ENCODE data around the gene ARSK.
"Not testable (repeated sequence)": the region's sequence is repeated elsewhere in the genome, so short reads cannot be mapped to it uniquely, and the experiment has no call there.

ARSK gene

GRCh38 chr5:95621839-95622629 lies 67.1 kb downstream of the ARSK start:
- no peak for DNase-seq (ENCODE audit: low spot score)

GRCh38 chr5:95623706-95624105 lies 68.8 kb downstream of the ARSK start:
- DNase-seq (ENCODE audit: low spot score) = no peak

DNA sequence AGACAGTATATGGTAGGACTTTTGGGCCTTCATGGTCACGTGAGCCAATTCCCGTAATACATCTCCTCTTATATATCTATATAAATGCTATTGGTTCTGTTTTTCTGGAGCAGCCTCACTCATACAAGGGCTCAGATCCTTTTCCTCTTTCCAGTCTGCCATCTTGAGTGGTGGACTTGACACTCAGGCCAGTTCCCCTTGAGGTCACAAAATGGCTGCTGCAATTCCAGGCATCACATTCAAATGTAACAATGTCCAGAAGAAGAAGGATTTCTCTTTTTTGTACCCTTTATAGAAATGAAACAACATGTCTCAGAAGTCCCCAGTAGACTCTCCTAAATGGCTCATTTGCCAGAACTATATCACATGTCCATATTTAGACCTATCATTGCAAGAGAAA lies 69.5 kb downstream of the ARSK start:
- DNase-seq (ENCODE audit: low spot score) = no peak

- DNase-seq (ENCODE audit: low spot score) = no peak
These were observed 71.8 kb downstream of the ARSK start for GRCh38 chr5:95626701-95627100.

DNA sequence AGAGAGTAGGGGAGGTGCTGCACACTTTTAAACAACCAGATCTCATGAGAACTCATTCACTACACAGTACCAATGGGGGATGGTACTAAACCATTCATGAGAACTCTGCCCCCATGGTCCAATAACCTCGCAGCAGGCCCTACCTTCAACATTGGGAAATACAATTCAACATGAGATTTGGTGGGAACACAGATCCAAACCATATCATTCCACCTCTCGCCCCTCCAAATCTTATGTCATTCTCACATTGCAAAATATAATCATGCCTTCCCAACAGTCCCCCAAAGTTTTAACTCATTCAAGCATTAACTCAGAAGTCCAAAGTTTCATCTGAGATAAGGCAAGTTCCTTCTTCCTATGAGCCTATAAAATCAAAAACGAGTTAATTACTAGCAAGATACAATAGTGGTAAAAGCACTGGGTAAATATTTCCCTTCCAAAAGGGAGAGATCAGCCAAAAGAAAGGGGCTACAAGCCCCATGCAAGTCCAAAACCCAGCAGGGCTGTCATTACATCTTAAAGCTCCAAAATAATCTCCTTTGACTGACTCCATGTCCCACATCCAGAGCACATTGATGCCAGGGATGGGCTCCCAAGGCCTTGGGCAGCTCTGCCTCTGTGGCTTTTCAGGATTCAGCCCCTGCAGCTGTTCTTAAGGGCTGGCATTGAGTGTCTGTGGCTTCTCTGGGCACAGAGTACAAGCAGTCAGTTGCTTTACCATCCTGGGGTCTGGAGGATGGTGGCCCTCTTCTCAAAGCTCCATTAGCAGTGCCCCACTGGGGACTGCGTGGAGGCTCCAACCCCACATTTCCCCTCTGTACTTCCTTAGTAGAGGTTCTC lies 73.3 kb downstream of the ARSK start:
- no peak for DNase-seq (ENCODE audit: low spot score)

DNA sequence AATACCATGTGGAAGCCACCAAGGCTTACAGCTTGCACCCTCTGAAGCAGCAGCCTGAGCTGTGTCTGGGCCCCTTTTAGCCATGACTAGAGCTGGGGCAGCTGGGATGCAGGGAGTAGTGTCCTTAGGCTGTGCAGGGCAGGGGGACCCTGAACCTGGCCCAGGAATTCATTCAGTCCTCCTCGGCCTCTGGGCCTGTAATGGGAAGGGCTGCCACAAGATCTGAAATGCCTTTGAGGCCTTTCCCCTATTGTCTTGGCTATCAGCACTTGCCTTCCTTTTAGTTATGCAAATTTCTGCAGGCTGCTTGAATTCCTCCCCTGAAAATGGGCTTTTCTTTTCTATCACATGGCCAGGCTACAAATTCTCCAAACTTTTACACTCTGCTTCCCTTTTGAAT lies 74.0 kb downstream of the ARSK start:
- DNase-seq (ENCODE audit: low spot score) = no peak

GRCh38 chr5:95630394-95630917 lies 75.6 kb downstream of the ARSK start:
- no peak for DNase-seq (ENCODE audit: low spot score)

GRCh38 chr5:95631255-95631958 lies 76.5 kb downstream of the ARSK start:
- DNase-seq (ENCODE audit: low spot score) = peak; percentile 79

GRCh38 chr5:95631991-95632675 lies 77.2 kb downstream of the ARSK start:
- DNase-seq (ENCODE audit: low spot score) = peak; percentile 97

GRCh38 chr5:95632942-95633341 lies 78.0 kb downstream of the ARSK start:
- DNase-seq (ENCODE audit: low spot score) = not testable (repeated sequence)

DNA sequence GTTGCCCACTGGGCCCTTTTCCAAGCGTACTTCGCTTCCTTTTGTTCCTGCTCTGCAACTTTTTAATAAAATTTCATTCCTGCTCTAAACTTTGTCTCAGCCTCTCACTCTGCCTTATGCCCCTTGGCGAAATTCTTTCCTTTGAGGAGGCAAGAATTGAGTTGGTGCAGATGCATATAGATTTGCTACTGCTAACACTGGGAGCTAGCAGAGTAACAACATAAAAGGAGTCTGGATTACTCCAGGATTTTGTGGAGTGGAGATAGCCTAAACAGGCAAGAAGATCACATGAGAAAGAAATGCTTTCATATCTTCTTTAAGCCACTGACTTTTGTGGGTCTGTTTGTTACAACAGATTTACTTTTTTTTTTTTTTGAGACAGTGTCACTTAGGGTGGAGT lies 78.8 kb downstream of the ARSK start:
- no peak for DNase-seq (ENCODE audit: low spot score)

- DNase-seq (ENCODE audit: low spot score) = no peak
These were observed 79.2 kb downstream of the ARSK start for GRCh38 chr5:95634081-95634480.

DNA sequence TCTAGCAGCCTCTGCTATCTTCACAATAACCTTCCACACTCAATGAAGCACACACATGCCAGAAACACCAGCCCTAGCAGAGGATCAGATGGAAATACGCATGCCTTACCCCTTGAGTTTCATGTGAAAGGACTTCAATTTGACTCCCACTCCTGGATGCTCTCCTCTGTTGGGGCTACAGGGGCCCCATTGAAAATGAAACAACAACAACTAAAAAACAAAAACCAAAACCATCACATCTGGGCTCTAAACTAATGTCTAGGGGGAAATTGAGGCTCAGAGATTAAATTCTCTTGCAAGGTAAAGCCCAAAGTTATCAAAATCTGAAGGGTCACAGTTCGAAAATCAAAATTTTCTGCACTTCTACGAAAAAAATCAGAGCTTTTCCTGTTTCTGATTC lies 83.7 kb downstream of the ARSK start:
- DNase-seq (ENCODE audit: low spot score) = no peak

- no peak for DNase-seq (ENCODE audit: low spot score)
These were observed 86.9 kb downstream of the ARSK start for GRCh38 chr5:95641741-95642220.

DNA sequence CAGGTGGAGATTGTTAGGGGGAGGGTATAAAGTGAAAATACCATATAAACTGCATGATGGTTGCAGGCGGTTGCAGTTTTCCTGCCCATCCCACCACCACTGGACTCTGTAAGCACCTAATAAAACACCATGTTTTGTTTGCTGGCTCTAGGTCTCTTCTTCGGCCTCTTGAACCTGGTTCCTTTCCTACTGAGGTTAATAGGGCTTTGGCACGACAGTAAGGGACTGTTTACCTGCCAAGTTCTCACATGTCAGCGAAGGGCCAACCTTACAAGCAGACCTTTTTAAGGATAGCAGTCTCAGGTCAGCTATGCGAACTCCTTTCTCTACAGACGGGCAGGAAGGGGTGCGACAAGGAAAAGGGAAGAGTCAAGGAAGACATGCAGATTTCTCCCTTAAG lies 88.3 kb downstream of the ARSK start:
- DNase-seq (ENCODE audit: low spot score) = no peak

DNA sequence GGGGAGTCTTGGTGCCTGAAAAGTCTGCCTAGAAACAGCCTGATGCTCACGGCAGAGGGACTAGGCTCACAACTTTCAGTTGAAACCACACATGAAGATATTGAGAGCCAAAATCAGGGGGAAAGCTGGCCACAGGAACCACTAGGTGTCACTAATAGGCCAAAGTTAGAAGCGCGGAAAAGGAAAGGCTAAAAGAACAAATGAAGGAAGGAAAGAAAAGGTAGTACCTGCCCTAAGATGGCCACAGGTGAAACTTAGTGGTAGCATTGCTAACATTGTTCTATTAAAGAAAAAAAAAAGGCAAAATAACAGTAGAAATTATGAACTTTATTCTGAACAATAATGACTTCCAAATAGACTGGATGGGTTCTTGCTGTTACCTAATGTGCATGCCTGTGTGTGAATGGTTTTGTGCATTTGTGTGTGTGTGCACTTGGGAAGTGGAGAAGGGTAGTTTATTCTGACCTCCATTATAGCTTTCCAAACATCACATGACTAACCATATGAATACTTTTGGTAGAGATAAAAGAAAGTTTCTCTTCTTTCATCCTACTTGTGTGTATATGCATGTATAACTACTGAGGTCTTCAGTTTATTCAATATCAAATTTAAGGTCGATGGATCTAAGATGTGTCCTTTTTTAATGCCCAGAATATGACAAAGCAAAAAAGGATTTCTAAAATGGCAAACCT lies 89.6 kb downstream of the ARSK start:
- DNase-seq (ENCODE audit: low spot score) = peak; percentile 73

DNA sequence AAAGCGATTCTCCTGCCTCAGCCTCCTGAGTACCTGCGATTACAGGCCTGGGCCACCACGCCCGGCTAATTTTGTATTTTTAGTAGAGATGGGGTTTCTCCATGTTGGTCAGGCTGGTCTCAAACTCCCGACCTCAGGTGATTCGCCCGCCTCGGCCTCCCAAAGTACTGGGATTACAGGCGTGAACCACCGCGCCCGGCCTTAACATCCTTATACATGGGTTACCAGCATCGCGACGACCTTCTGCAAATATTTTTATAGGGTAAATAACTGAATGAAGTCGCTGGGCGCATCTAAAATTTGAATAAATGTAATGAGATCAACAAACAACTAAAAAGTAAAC lies 91.3 kb downstream of the ARSK start:
- DNase-seq (ENCODE audit: low spot score) = not testable (repeated sequence)

DNA sequence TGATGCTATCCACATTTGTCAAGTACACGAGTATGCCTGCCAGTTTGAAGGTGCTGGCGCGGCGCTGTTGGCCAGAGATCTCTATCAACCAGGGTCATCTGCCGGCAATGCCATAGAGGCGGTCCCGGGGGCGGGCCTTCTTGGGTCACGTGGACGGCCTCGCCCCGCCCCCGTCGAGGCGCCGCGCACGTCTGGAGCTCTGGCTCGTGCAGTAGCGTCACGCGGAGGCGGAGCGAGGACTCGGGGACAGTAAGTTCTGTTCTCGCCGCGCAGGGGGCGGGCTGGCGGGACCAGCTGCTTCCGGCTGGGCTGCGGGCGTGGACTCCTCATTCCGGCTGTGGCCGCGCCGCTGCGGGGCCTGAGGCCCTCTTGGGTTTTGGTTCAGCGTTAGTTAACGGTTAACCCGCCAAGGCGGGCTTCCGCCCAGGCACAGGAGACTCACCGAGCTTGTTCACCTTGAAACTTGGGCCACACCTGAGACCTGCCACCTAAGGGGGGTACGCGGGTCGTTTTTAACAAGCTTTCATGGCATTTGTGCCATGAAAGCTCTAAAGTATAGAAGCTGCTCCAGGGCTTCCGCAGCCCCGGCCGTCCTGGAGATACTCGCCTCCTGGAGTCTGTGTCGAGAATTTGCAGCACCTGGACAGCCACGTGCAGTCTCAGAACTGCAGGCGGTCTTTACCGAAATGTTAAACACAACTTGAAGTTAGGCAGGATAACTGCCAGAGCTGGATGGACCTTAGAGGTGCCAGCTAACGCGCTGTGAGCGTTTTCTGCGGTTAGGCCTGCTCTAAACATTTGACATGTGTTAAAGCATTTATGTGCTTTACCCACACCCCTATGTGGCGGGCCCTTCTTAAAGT lies 91.9 kb downstream of the ARSK start, which contains the start of gene RFESD:
TSS of gene RFESD (plus strand) at position 209 of the 863 bp plus-strand sequence. CDS start 5,495 bp downstream, outside the sequence.
- DNase-seq (ENCODE audit: low spot score) = peak; percentile 98

DNA sequence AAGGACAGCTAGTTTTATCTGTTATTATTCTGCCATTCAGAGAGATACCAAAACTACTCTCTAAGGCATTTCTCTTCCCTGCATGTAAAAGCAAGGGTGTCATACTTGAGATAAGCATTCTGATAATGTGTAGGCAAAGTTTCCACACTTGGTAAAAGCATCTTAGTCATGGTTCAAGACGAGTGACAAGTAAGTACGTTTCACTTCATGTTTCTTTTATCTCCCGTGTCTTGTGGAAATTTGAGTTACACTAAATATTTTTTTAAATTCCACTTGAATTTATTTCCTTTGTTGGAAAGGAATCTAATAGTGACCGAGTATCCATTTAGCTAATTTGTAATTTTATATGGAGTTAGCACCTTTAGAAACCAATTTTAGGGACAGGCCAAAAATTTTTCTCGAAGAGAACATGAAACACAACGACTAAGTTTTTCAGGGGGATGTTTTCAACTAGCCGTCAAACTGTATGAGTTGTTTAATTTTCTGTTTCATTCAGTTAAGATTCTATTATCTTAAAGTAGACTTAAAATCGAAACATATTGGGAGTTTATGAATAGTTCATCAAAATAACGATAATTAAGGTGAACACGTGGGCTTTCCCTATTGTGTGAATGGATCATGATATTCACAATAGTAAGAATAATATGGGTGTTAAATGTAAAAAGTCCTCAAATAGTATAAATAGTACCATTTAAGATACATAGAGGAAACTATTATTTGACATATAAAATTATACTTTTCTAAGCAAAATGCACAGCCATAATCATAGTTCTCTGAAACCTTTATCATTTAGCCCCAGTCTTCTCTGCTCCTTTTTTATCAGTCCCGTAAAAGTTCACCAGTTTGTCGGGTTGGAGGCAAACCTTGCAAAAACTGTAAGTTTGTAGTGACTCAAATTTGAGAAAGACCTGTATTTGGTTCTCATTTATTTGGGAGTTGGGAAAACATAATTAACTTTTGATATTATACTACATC lies 93.3 kb downstream of the ARSK start:
- peak; percentile 5 for DNase-seq (ENCODE audit: low spot score)

Data from kidney tubule cell (primary cell).